ENCODE results near the gene ALDH8A1.

ALDH8A1 gene

GRCh38 chr6:134932098-134932497, 17.8 kb downstream of the ALDH8A1 start:
- DNase-seq (ENCODE audit: low spot score) = no peak
- TF ChIP-seq, protein P1, sequence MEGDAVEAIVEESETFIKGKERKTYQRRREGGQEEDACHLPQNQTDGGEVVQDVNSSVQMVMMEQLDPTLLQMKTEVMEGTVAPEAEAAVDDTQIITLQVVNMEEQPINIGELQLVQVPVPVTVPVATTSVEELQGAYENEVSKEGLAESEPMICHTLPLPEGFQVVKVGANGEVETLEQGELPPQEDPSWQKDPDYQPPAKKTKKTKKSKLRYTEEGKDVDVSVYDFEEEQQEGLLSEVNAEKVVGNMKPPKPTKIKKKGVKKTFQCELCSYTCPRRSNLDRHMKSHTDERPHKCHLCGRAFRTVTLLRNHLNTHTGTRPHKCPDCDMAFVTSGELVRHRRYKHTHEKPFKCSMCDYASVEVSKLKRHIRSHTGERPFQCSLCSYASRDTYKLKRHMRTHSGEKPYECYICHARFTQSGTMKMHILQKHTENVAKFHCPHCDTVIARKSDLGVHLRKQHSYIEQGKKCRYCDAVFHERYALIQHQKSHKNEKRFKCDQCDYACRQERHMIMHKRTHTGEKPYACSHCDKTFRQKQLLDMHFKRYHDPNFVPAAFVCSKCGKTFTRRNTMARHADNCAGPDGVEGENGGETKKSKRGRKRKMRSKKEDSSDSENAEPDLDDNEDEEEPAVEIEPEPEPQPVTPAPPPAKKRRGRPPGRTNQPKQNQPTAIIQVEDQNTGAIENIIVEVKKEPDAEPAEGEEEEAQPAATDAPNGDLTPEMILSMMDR (IDR thresholded peaks at IDR 0.05; ENCODE audit: poor library complexity, severe bottlenecking) = no peak
- Histone ChIP-seq H3K4me3 (ENCODE audit: severe bottlenecking) (no peak overlapping the region), H3K9me3 (ENCODE audit: severe bottlenecking) (no peaks in the 10 kb centered on the region), H3K4me1 (ENCODE audit: insufficient read depth, poor library complexity, severe bottlenecking) (peaks cover 13% of the 10 kb centered on the region), H3K27ac (ENCODE audit: poor library complexity, severe bottlenecking) (no peak overlapping the region), H3K27me3 (ENCODE audit: insufficient read depth, poor library complexity, severe bottlenecking) (no peaks in the 10 kb centered on the region), H3K36me3 (ENCODE audit: low read depth) (no peaks in the 10 kb centered on the region)
- ATAC-seq (ENCODE audit: low read depth) = no peak

DNA sequence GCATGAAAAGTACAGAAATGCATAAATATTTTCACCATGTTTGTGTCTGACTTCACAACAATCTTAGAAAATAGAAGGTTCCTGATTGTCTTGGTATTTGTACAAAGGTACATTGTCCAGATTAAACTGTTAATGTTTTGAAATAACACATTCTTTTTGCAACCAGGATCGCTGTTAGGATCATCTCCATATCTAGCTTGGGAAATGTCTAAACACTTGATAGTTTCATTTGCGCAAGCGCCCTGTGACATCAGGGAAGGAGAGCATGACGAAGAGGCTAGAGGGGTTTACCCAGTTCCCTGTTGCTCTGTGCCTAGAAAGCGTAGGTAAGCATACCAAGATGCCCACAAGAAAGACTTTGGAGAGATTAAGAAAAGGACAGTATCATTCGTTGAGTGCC, 19.4 kb downstream of the ALDH8A1 start:
- Histone ChIP-seq H3K9me3 (ENCODE audit: severe bottlenecking) (no peaks in the 10 kb centered on the region), H3K27ac (ENCODE audit: poor library complexity, severe bottlenecking) (no peak overlapping the region), H3K36me3 (ENCODE audit: low read depth) (no peaks in the 10 kb centered on the region), H3K4me3 (ENCODE audit: severe bottlenecking) (no peak overlapping the region), H3K4me1 (ENCODE audit: insufficient read depth, poor library complexity, severe bottlenecking) (peaks cover 10% of the 10 kb centered on the region), H3K27me3 (ENCODE audit: insufficient read depth, poor library complexity, severe bottlenecking) (no peaks in the 10 kb centered on the region)
- ATAC-seq (ENCODE audit: low read depth) (no peak), DNase-seq (ENCODE audit: low spot score) (no peak)
- TF ChIP-seq, protein P1 (IDR thresholded peaks at IDR 0.05; ENCODE audit: poor library complexity, severe bottlenecking) = no peak

DNA sequence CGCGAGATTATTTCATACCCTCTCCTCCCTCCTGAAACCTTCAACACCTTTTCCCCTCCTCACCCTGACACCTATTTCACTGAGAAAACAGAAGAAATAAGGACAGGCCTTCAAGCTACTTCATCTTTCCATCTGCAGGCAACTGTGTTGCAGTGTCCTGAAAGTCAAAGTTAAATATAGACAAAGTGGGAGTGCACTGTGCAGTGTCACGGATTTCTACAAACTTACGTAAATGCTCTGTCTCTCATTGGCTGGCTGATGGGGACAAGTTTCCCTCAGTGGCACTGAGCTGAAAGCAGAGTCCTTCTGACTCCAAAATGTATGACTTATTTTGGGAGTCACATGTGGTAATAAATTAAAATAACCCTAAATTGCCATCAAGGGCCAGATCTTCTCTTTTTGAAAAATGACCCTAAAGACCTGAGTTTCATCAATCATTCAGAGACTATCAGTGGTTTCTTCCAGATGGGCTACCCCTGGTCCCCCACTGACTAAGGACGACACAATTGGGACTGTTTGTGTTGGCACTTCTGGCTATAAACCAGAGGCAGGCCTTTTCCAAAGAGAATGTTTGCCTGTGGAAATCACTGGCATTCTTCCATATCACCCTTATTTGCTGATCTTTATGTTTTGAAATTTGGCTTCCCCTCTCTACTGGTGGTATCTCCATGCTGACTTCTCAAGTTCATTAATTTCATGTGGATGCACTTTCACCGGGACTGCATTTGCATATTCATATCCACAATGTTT, 21.6 kb downstream of the ALDH8A1 start:
- ATAC-seq (ENCODE audit: low read depth) (no peak), DNase-seq (ENCODE audit: low spot score) (no peak)
- peaks cover 11% of the 10 kb centered on the region for H3K4me1 ChIP-seq (ENCODE audit: insufficient read depth, poor library complexity, severe bottlenecking)
- no peak overlapping the region for H3K4me3 ChIP-seq (ENCODE audit: severe bottlenecking)
- TF ChIP-seq, protein P1 (IDR thresholded peaks at IDR 0.05; ENCODE audit: poor library complexity, severe bottlenecking) = no peak
- H3K36me3 ChIP-seq (ENCODE audit: low read depth) = no peaks in the 10 kb centered on the region
- no peaks in the 10 kb centered on the region for H3K27me3 ChIP-seq (ENCODE audit: insufficient read depth, poor library complexity, severe bottlenecking)
- H3K9me3 ChIP-seq (ENCODE audit: severe bottlenecking) = no peaks in the 10 kb centered on the region
- H3K27ac ChIP-seq (ENCODE audit: poor library complexity, severe bottlenecking) = no peak overlapping the region

DNA sequence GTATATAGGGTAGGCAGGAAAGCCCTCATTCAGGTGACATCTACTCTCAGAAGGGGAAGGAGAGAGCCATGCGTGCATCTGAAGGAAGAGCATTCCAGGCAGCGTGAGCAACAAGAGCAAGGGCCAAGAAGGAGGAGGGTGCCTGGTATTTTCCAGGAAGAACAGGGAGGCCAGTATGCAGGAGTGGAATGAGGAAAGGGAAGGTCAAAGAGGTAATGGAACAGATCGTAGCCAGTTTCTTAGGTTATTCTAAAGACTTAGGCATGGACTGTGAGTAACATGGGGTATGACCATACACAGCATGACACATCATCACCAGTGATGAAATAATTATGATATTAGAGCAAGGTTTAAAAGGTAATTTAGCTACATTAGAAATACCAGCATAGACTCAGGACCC, 24.1 kb downstream of the ALDH8A1 start:
- no peak overlapping the region for H3K4me3 ChIP-seq (ENCODE audit: severe bottlenecking)
- DNase-seq (ENCODE audit: low spot score) (no peak), ATAC-seq (ENCODE audit: low read depth) (peak; percentile 98)
- TF ChIP-seq, protein P1 (IDR thresholded peaks at IDR 0.05; ENCODE audit: poor library complexity, severe bottlenecking) = no peak
- H3K27ac ChIP-seq (ENCODE audit: poor library complexity, severe bottlenecking) = peak overlapping the region; percentile 78
- no peaks in the 10 kb centered on the region for H3K36me3 ChIP-seq (ENCODE audit: low read depth)
- H3K27me3 ChIP-seq (ENCODE audit: insufficient read depth, poor library complexity, severe bottlenecking) = no peaks in the 10 kb centered on the region
- H3K4me1 ChIP-seq (ENCODE audit: insufficient read depth, poor library complexity, severe bottlenecking) = peaks cover 11% of the 10 kb centered on the region
- no peaks in the 10 kb centered on the region for H3K9me3 ChIP-seq (ENCODE audit: severe bottlenecking)

- Histone ChIP-seq H3K27me3 (ENCODE audit: insufficient read depth, poor library complexity, severe bottlenecking) (no peaks in the 10 kb centered on the region), H3K4me3 (ENCODE audit: severe bottlenecking) (no peak overlapping the region), H3K9me3 (ENCODE audit: severe bottlenecking) (no peaks in the 10 kb centered on the region), H3K27ac (ENCODE audit: poor library complexity, severe bottlenecking) (no peak overlapping the region), H3K4me1 (ENCODE audit: insufficient read depth, poor library complexity, severe bottlenecking) (peaks cover 22% of the 10 kb centered on the region), H3K36me3 (ENCODE audit: low read depth) (no peaks in the 10 kb centered on the region)
- TF ChIP-seq, protein P1 (IDR thresholded peaks at IDR 0.05; ENCODE audit: poor library complexity, severe bottlenecking) = no peak
- DNase-seq (ENCODE audit: low spot score) (no peak), ATAC-seq (ENCODE audit: low read depth) (no peak)
Measured at GRCh38 chr6:134921721-134922261, 28.1 kb downstream of the ALDH8A1 start.

Measured in RWPE2 (cell line).